Ramos (cell line): ENCODE results near the gene TRIP6.

Experiments used
- in situ Hi-C: fragments of 300-500 bp; cut with MboI; formaldehyde crosslinking; loops from one replicate; pipeline ENCODE4 v1.14.3; 2022; ENCODE audit warnings: low sequenced_read_pairs; ENCODE audit not compliant: unreplicated experiment

TRIP6 gene

DNA sequence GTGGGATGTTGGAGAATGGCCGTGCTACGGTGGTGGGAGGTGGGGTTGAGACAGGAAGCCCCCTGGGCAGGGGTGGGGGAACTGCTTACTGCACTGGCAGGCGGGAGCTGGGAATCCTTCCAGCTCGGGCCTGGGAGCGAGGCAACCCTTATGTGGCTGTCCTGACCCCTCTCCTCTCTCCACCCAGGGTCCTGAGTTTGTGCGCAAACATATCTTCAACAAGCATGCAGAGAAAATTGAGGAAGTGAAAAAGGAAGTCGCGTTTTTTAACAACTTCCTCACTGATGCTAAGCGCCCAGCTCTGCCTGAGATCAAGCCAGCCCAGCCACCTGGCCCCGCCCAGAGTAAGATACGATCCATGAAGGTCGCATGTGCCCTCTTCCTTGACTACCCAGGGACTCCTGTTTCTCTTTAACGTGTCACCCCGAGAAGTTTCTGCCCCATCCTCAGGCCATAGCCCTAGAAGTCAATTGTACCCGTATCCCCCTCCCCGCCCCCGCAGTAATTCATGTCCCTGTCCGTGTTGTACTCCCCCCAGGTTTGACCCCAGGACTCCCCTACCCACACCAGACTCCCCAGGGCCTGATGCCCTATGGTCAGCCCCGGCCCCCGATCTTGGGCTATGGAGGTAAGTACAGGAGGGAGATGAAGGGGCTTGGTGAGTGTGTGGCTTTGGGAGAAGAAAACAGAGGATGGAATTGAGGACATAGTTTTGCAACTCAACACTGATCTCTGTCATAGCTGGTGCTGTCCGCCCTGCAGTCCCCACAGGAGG, 20.5 kb downstream of the TRIP6 start:
- in situ Hi-C loops: no loop called here

GRCh38 chr7:100888291-100888987, 21.3 kb downstream of the TRIP6 start:
- in situ Hi-C loops: no loop called here

GRCh38 chr7:100888988-100889750, 22.0 kb downstream of the TRIP6 start, which contains the start of gene UFSP1:
Gene UFSP1, minus strand, starts transcription at chr7:100889715. Its CDS starts 444 bp downstream, at chr7:100889271.
- in situ Hi-C loops: no loop called here

- in situ Hi-C loops: loop anchor here (5.0 to 10.0 kb wide), 2 partner anchors 176 to 404 kb away; no protein-coding TSS in a partner anchor
These were observed 23.7 kb downstream of the TRIP6 start for GRCh38 chr7:100890653-100891567.

DNA sequence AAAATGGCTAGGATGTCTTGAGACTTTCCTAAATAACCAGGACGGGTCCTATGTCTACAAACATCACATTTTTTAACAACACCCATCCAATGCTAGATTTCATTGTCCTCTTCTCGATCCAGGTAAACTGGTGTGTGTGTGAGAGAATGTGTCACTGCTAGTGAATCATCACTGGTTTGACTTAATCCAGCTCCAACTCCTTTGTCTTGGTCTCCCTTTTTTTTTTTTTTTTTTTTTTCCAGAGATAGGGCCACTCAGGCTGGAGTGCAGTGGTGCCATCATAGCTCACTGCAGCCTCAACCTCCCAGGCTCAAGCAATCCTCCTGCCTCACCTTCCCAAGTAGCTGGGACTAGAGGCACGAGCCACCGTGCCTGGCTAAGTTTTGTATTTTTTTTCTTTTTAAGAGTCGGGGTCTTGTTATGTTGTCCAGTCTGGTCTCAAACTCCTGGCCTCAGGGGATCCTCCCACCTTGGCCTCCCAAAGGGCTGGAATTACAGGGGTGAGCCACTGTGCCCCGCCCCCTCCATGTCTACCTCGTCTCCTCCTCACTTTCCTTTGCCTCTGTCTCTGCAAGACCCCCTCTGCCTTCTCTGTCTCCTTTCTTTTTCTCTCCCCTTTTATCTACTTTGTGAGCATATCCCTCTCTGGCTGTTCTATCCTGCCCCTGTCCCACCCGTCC, 24.5 kb downstream of the TRIP6 start:
- in situ Hi-C loops: loop anchor here (5.0 to 10.0 kb wide), 2 partner anchors 176 to 403 kb away; no protein-coding TSS in a partner anchor

- in situ Hi-C loops: loop anchor here (5.0 to 10.0 kb wide), 2 partner anchors 175 to 402 kb away; no protein-coding TSS in a partner anchor
These were observed 25.5 kb downstream of the TRIP6 start for GRCh38 chr7:100892364-100893317.

- in situ Hi-C loops: loop anchor here (5.0 to 10.0 kb wide), 2 partner anchors 174 to 401 kb away; no protein-coding TSS in a partner anchor
These were observed 26.2 kb downstream of the TRIP6 start for GRCh38 chr7:100893318-100893895.

DNA sequence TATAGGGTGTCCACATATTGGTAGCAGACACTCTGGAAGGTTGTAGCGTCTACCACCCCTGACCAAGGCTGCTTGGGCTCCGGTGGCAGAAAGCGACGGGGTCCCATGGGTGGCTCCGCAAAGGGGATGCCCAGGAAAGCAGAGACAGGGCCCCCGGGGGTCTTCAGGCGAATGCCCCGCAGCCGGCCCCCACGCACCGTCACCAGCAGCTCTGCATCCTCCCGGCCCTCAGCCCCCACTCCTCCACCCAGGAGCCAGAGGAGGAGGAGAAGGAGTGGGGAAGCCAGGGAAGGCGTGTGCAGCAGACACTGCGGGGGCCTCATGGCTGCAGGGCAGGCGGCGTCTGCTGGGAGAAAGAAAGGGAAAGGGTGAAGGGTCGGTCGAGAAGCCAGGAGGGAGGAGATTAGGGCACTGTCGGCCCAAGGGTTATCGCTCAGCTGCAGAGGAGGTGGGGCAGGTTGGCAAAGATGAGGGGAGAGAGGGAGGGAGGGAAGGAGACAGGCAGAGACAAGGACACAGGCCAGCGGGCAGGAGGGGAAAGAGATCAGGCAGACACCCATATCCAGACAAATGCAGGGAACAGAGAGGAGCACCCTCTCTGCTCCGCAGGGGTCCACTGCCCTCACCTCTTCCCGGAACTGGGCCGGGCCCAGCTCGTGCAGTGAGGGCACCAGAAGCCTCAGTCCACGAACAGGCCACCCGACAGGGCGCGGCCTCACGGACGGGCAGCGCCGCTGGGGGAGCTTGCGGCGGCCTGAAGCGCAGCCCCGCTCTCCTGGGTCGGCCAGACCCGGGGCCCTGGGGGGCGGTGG, 26.9 kb downstream of the TRIP6 start:
- in situ Hi-C loops: loop anchor here (5.0 to 10.0 kb wide), 2 partner anchors 173 to 401 kb away; no protein-coding TSS in a partner anchor

GRCh38 chr7:100894860-100895700, 27.9 kb downstream of the TRIP6 start:
- in situ Hi-C loops: loop anchor here (5.0 to 10.0 kb wide), 2 partner anchors 172 to 400 kb away; no protein-coding TSS in a partner anchor

- in situ Hi-C loops: loop anchor here (10.0 kb wide), 1 partner anchor 399 kb away; no protein-coding TSS in a partner anchor
These were observed 28.4 kb downstream of the TRIP6 start, which contains the start of gene ACHE for GRCh38 chr7:100895701-100895955. Gene ACHE, minus strand, starts transcription at chr7:100895888. Its CDS starts 1,656 bp downstream, at chr7:100894232.

DNA sequence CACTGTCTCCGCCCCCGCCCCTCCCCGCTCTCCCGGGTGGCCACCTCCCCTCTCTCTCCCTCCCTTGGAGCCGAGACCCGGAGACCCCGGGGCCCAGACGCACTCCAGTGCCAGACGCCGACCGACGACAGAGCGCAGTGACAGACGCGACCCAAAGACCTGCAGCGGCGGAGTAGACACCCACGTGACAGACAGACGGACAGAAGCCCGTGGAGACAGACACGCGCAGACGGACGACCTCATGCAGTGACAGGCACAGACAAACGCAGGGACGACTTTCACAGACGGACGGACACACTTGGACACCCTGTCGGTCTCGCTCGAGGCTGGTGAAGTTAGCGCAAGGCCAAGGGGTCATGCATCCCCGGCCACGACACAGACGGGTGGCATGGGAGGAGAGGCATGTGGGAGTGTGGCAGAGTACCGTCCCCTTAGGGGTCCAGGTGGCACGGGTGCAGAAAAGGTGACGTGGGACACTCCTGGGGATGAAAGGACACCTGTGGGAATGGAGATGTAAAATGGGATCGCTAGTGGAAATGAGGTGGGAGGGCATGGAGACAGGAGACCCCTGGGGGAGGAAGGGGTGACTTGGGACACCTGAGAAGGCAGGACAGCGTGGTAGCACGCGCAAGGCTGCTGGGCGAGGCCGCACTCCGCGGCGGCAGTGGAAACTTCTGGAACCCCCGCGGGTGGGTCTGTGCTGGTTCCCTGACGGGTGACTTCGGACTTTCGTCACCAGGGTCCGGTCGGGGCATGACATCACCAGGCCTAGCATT, 29.0 kb downstream of the TRIP6 start:
- in situ Hi-C loops: loop anchor here (10.0 kb wide), 1 partner anchor 399 kb away; no protein-coding TSS in a partner anchor

DNA sequence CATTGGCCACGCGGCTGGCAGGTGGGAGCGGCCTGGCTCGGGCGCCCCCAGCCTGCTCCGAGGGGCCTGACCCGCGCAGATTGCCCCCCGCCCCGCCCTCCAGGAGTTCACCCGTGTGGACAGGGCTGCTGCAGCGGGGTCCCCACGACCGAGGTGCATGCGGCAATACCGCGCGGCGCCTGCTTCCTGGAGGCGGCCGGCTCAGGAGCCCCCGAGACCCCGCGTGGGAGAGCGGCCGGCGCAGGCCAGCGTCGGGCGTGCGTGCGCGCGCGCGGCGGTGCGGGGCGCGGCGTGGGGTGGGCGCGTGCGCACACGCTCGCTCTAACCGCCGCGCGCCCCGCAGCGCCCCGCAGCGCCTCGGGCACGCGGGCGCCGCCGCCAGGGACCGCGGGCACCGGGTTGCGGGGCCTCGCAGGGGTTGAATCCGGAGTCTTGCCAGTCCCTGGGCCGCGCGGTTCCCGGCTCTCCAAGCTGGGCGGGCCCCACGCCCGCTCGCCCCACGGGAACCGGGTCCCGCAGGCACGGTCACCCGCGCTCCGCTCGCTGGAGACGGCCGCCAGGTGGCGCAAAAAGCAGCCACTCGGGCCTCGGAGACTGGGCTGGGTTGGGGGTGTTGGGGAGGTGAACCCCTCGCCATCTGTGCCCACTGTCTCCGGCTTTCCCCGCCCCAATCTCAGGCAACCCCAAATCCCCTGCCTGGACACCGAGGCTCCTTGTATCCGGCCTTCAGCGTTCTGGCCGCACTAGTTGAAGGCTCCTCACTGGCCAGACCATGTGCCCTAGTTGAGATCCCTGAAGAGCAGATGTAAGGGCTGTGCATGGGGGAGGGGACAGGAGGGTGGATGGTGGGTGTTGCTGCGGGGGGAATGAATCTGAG, 29.8 kb downstream of the TRIP6 start:
- in situ Hi-C loops: loop anchor here (10.0 kb wide), 1 partner anchor 398 kb away; no protein-coding TSS in a partner anchor

DNA sequence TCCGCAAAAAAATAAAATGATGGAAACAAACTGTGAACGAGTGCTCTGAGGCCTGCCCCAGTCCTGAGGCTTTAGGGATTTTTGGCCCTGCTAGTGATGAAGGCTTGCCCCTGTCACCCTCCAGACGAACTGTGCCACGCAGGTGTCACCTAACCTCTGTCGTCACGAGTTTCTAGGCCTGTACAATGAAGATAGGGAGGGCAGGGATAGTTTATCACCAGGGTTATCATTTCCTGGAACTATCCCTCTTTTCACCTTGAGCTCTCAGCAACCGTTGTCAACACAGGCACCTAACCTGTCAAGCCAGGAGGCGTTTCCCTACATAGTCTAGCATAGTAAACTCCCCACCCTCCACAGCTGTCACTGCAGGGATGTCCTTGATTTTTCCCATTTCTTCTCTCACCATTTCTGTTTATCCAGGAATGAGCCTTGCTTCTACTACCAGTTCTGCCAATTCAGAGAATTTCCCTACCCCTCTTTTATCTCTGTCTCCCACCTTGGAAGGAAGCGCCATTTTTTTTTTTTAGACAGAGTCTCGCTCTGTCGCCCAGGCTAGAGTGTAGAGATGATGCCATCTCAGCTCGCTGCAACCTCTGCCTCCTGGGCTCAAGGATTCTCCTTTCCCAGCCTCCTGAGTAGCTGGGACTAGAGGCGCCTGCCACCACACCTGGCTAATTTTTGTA, 30.7 kb downstream of the TRIP6 start:
- in situ Hi-C loops: loop anchor here (10.0 kb wide), 1 partner anchor 397 kb away; no protein-coding TSS in a partner anchor
